Aorta (tissue), 5 donors: ENCODE results near the gene SNCA. TPM values are rescaled to one million over a fixed set of nuclear protein-coding genes. Genes with fewer than 3 reads are reported as not detected.
A peak's percentile ranks its signal among the peaks of the same experiment; 100 is the strongest.

ENCODE experiments used
- ATAC-seq: fragments of 200-7000 bp; cut with Tn5 transposase; one replicate; pipeline ENCODE4 v1.9.1; 2022; ENCODE audit warnings: moderate library complexity; ENCODE audit not compliant: low FRiP score
- DNase-seq, 2 donors: peaks; one replicate each; pipeline ENCODE4 v3.0.0-alpha.2; 2020
- H3K27ac ChIP-seq, 2 donors: one replicate each; pipeline ENCODE4 v1.5.1; 2013; ENCODE audit warnings: low read length in 2 of 2, mild to moderate bottlenecking in 2 of 2, moderate library complexity in 2 of 2, control low read depth in 1 of 2, inconsistent platforms in 1 of 2, low read depth in 1 of 2
- H3K27me3 ChIP-seq, 2 donors: one replicate each; pipeline ENCODE4 v1.6.1; 2013; ENCODE audit warnings: control low read depth in 1 of 2, low read length in 1 of 2, mild to moderate bottlenecking in 1 of 2, moderate library complexity in 1 of 2; ENCODE audit not compliant: insufficient read depth in 2 of 2, control insufficient read depth in 1 of 2
- H3K36me3 ChIP-seq, 2 donors: one replicate each; pipeline ENCODE4 v1.6.1; 2013; ENCODE audit warnings: control low read depth in 1 of 2, low read length in 1 of 2, mild to moderate bottlenecking in 1 of 2; ENCODE audit not compliant: insufficient read depth in 2 of 2, control insufficient read depth in 1 of 2
- H3K4me1 ChIP-seq, 2 donors: one replicate each; pipeline ENCODE4 v1.6.1; 2013; ENCODE audit warnings: low read length in 2 of 2, control low read depth in 1 of 2, mild to moderate bottlenecking in 1 of 2, moderate library complexity in 1 of 2; ENCODE audit not compliant: insufficient read depth in 2 of 2, control insufficient read depth in 1 of 2
- H3K4me3 ChIP-seq, 2 donors: one replicate each; pipeline ENCODE4 v1.5.1; 2013; ENCODE audit warnings: low read length in 2 of 2, control low read depth in 1 of 2, mild to moderate bottlenecking in 1 of 2
- H3K9me3 ChIP-seq: one replicate; pipeline ENCODE4 v1.6.1; 2013; ENCODE audit warnings: mild to moderate bottlenecking, low read length; ENCODE audit not compliant: control insufficient read depth
- WGBS, 2 donors: extraction: QIAGEN DNeasy Blood & Tissue Kit; methylation state at CpG; one replicate each; pipeline ENCODE4 v1.1.7; 2013; 5-methylcytosine and 5-hydroxymethylcytosine counted together
- intact Hi-C, 2 donors: fragments of 100-400 bp; cut with DNase I; formaldehyde crosslinking; loops; one replicate each; pipeline versions ENCODE4 v1.14.2 to v1.15.0; 2022
- polyA plus RNA-seq, 2 donors: library from polyadenylated mRNA; stranded (reverse); fragments of 200-250 nt; gene quantifications; one replicate each; pipeline ENCODE4 v1.2.3, GENCODE V29; 2013
- total RNA-seq, 2 donors: library from RNA; stranded (reverse); fragmentation: NEBNext Ultra II Directional; extraction: Animal tissue kit (Norgen Biotek cat#: 25700); gene quantifications; one replicate each; pipeline ENCODE4 v1.2.1, GENCODE V29; 2021
- donor health status: healthy with polysubstance abuse.
- donor health status: Bipolar disorder and iron deficiency.
- donor health status: DM: no; HTN: no; CAD: no.
- donor health status: DM: no; HTN: no; CAD: no.
- donor health status: DM: yes; HTN: yes; CAD: no.

The SNCA gene
- total and polyA plus RNA-seq, 4 donors, result 4.2 to 12.6 (median 9.0) TPM

DNA sequence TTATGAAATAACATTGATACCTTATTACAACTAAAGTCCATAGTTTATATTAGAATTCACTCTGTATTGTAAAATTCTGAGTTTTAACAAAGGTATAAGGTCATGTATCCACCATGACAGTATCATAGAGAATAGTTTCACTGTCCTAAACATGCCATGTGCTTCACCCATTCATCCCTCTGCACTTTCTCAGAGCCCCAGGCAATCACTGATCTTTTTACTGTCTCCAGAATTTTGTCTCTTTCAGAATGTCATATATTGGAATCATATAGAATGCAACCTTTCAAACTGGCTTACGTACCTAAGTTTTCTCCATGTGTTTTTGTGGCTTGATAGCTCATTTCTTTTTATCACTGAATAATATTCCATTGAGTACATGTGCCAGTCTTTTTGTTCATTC lies 33.9 kb downstream of the SNCA start:
- Histone ChIP-seq H3K9me3 (no peaks in the 10 kb centered on the region), H3K27ac (no peak overlapping the region), H3K27me3 (no peaks in the 10 kb centered on the region), H3K4me1 (no peaks in the 10 kb centered on the region), H3K4me3 (no peak overlapping the region), H3K36me3 (no peaks in the 10 kb centered on the region)
- WGBS, 2 donors, result 98 to 100% methylated on average over 1 of the region's 1 CpG
- ATAC-seq (no peak), DNase-seq (no peak)
- intact Hi-C loops, result no loop called here

DNA sequence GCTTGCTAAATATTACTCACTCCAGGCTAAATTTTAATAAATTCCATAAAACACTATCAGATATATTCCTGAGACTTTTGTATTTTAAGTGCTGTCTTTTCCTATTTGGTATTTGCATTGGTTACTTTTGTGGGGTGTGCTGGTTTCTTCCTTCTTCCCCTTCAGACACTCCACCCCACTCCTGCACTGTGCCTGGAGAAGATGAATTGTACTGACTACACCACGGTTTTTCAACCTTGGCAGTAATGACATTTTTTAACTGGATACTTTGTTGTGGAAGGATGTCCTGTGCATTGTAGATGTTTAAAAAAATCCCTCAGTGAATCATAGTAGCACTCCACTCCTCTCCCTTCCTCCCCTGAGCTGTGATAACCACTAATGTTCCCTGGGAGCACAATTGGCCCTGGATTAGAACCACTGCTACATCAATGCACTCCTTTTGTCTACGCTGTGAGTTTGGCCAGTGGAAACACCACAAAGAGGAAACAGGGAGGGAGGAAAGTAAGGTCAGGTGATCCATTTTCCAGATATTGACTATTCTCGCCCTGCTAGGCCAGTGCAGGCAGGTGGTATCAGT lies 36.3 kb downstream of the SNCA start:
- Histone ChIP-seq H3K4me1 (no peaks in the 10 kb centered on the region), H3K36me3 (no peaks in the 10 kb centered on the region), H3K27ac (no peak overlapping the region), H3K4me3 (no peak overlapping the region), H3K27me3 (no peaks in the 10 kb centered on the region), H3K9me3 (no peaks in the 10 kb centered on the region)
- ATAC-seq (no peak), DNase-seq (no peak)
- intact Hi-C loops, result no loop called here
- 67 to 68% methylated on average over 3 of the region's 3 CpGs for WGBS, 2 donors

DNA sequence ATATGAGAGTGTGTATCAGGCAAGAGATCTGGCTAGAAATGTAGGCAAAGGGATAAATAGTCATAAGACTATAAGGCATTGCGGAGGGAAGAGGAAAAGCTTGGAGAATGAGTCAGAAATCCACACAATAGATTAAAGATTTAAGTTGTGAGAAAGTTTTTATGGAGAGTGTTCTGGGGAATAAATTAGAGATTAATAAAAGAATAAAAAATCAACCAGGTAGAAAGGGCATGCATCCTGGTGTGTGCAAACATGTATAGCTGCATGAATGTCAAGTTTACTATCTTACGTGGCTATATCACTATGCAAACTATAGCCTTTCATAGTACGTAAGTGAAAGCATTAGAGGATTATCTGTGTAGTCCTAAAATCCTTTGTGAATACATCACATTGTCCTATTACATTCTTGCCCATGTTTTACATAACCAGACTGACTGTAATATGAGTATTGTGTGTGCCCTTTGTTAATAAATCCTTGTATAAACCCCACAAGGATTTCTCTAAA lies 36.9 kb downstream of the SNCA start:
- ATAC-seq (no peak), DNase-seq (no peak)
- WGBS, 2 donors, result 79 to 80% methylated on average over 3 of the region's 3 CpGs
- Histone ChIP-seq H3K27me3 (no peaks in the 10 kb centered on the region), H3K4me3 (no peak overlapping the region), H3K36me3 (no peaks in the 10 kb centered on the region), H3K27ac (no peak overlapping the region), H3K4me1 (no peaks in the 10 kb centered on the region), H3K9me3 (no peaks in the 10 kb centered on the region)
- intact Hi-C loops, result no loop called here

DNA sequence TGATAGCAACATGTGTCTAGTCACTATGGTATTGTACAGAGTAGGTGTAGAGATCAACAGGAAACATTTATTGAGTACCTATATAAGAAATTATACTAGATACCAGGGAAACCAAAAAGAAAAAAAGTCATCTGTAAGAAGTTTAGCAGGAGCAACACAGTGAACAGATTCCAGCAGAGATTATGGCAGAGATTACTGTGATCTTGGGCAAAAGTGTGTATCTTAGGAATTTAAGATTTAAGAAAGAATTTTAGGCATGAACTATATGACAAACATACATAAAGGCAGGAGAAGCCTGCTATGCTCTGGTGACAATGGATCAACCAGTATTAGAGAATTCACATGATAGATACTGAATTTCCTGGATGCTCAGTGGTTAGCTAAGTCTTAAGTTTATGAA lies 37.9 kb downstream of the SNCA start:
- Histone ChIP-seq H3K36me3 (no peaks in the 10 kb centered on the region), H3K9me3 (no peaks in the 10 kb centered on the region), H3K4me1 (no peaks in the 10 kb centered on the region), H3K27ac (no peak overlapping the region), H3K27me3 (no peaks in the 10 kb centered on the region), H3K4me3 (no peak overlapping the region)
- no peak for DNase-seq
- ATAC-seq, result no peak
- intact Hi-C loops, result no loop called here

DNA sequence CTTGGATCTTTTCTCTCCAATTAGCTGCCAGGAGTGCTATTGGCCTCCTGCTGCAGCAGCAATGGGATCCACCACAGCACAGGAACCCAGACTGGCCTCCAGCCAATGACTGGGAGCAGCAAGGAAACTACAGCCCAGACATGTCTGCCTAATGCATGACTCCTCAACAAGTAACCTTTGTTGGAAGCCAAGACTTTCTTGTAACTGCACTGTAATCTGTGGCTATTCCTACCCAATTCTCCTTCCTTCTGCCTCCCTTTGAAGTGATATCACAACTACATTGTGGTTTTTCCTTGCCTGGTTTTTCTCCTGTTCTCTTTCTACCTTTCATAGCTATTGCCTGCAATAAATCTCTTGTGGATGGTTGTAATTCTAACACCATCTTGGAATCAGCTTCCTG lies 39.8 kb downstream of the SNCA start:
- Histone ChIP-seq H3K27me3 (peaks cover 0 to 2% of the 10 kb centered on the region in 2 donors), H3K4me3 (no peak overlapping the region), H3K27ac (no peak overlapping the region), H3K36me3 (no peaks in the 10 kb centered on the region), H3K9me3 (peaks cover 3% of the 10 kb centered on the region), H3K4me1 (no peaks in the 10 kb centered on the region)
- DNase-seq (no peak), ATAC-seq (no peak)
- intact Hi-C loops, result no loop called here

DNA sequence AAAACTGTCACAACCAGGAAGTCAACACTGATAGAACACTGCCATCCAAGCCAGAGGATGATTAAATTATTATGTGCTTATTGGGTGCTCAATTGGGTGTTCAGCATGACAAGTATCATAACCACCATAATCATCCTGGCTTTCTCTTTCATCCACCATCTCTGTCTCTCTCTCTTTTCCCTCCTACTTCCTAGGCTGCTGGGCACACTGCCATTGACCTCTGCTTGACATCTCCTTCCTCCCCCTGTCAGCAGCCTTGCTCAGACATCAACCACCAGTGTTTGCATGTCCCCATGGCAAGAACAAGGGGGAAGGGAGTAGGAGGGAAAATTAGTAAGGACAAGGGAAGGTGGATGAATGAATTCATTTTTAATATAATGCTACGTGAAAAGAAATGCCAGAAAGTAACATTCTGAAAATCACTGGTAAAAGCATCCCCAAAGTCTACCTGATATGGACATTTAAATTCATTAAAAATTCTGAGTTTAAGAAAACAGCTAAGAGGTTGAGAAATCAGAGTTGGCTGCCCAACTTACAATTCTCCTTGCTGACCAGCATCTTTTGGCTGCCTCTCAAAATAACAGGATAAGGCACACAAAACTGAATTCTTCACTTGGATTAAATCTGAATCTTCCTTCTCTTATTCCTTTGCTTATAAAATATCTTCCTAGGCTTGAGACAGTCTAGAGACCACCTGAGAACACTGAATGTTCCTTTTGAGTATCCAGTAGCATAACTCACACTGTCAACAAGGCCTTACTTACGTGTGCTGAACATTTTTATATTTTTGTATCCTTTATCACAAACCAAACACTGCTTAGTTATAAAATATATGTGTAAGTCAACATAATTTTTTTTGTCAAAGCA lies 48.5 kb downstream of the SNCA start:
- DNase-seq, result peak in 1 of 2 donors; percentile 69
- Histone ChIP-seq H3K36me3 (no peaks in the 10 kb centered on the region), H3K4me3 (no peak overlapping the region), H3K4me1 (no peaks in the 10 kb centered on the region), H3K27me3 (no peaks in the 10 kb centered on the region), H3K9me3 (peaks cover 2% of the 10 kb centered on the region), H3K27ac (no peak overlapping the region)
- intact Hi-C loops, result no loop called here
- ATAC-seq, result no peak
- WGBS, 2 donors, result 37 to 47% methylated on average over 2 of the region's 2 CpGs

DNA sequence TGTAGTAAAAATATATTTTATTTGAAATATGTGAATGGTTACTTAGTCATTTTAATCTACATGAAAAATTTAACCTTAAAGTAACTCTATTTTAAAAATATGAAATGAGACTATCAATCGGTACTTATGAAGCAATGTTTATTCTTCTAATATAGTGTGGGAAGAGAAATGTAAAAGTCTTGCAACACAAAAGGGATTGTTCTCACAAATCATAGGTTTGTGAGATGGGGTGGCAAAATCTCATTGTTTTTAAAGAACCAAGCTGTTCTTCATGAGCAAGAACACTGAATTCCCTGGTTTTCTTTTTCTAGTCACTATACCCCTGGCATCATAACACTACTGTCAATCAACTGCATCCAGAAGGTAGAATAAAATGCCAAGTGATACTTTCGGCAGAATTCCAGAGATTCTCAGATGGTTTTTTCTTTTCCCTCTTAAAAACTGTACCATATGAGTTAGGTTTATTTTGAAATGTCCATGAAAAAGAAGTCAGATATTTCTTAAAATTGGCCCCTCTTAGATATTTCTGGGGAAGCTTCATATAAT lies 52.2 kb downstream of the SNCA start:
- no peak overlapping the region for H3K4me3 ChIP-seq
- DNase-seq (no peak), ATAC-seq (no peak)
- H3K4me1 ChIP-seq, result no peaks in the 10 kb centered on the region
- no peaks in the 10 kb centered on the region for H3K36me3 ChIP-seq
- intact Hi-C loops, result no loop called here
- 13 to 26% methylated on average over 2 of the region's 2 CpGs for WGBS, 2 donors
- H3K9me3 ChIP-seq, result peaks cover under 1% of the 10 kb centered on the region
- no peak overlapping the region for H3K27ac ChIP-seq
- no peaks in the 10 kb centered on the region for H3K27me3 ChIP-seq

DNA sequence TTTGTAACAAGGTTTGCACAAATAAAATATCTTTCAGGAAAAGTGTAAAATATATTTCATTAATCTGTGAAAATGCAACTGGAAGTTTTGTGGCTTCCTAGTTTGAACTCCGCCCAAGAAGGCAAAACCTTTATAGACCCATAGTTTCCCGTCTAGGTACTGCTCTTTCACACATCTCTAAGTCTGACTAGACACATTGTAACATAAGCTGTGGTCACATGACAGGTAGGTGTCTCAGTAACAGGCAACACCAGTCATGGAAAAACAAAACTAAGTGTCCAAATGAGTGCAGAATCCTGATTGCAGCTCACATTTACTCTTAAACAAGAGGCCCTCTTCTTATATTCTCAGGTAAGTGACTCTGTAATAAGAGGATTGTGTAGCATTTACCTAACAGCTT lies 55.6 kb downstream of the SNCA start:
- 75 to 81% methylated on average over 2 of the region's 2 CpGs for WGBS, 2 donors
- H3K4me3 ChIP-seq, result no peak overlapping the region
- H3K27ac ChIP-seq, result no peak overlapping the region
- DNase-seq, result no peak
- no peak for ATAC-seq
- H3K27me3 ChIP-seq, result no peaks in the 10 kb centered on the region
- H3K4me1 ChIP-seq, result no peaks in the 10 kb centered on the region
- intact Hi-C loops, result no loop called here
- no peaks in the 10 kb centered on the region for H3K9me3 ChIP-seq
- H3K36me3 ChIP-seq, result no peaks in the 10 kb centered on the region

DNA sequence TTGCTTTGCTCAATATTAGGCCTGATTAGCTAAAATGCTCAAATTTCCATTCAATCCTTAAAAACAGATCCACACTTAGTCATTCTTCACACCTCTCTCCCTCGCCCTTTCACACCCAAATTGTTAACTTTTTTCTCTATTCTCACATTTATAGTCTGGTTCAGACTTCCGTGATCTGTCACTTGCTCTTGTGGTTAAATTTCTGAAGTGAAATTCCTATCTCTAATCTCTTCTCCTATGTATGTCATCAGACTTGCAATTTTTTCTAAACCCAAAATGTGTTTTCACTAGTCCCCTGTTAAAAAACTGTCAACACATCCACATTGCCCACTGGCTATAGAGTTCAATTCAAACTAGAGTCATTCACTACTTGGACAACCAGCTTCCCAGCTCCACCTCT lies 63.2 kb downstream of the SNCA start:
- Histone ChIP-seq H3K27ac (no peak overlapping the region), H3K9me3 (peaks cover 5% of the 10 kb centered on the region), H3K4me1 (no peaks in the 10 kb centered on the region), H3K4me3 (no peak overlapping the region), H3K27me3 (no peaks in the 10 kb centered on the region), H3K36me3 (no peaks in the 10 kb centered on the region)
- WGBS, 2 donors, result 62 to 75% methylated on average over 2 of the region's 2 CpGs
- ATAC-seq (no peak), DNase-seq (no peak)
- intact Hi-C loops, result no loop called here
